Keratinocyte (primary cell): ENCODE results near the gene CREB3L1. TPM values are rescaled to one million over a fixed set of nuclear protein-coding genes. Genes with fewer than 3 reads are reported as not detected.

Source experiments
- DNase-seq: peaks from one replicate; pipeline ENCODE4 v3.0.0-alpha.2; 2011; ENCODE audit warnings: low read depth, missing footprints, low spot score
- FAIRE-seq: peaks from 2 replicates; lab custom pipeline; 2011; peaks lifted over from hg19 to GRCh38; lab: Jason Lieb, UNC
- H2AFZ ChIP-seq: 2 replicates; pipeline ENCODE4 v1.6.0; 2012; ENCODE audit warnings: low read length, control low read depth, inconsistent platforms; ENCODE audit not compliant: control insufficient read depth
- H3K27ac ChIP-seq: 2 replicates; pipeline ENCODE4 v1.5.1; 2011; ENCODE audit warnings: low read length; ENCODE audit not compliant: control insufficient read depth, insufficient read depth
- H3K27me3 ChIP-seq: 3 replicates; pipeline ENCODE4 v1.6.0; 2011; ENCODE audit warnings: low read length; ENCODE audit not compliant: control insufficient read depth, insufficient read depth; ENCODE audit errors: extremely low read depth
- H3K36me3 ChIP-seq, 2 experiments: 2 replicates in 1 of 2; 3 replicates in 1 of 2; pipeline ENCODE4 v1.5.1; 2011; ENCODE audit warnings: low read length in 2 of 2, mild to moderate bottlenecking in 1 of 2; ENCODE audit not compliant: control insufficient read depth in 2 of 2, insufficient read depth in 2 of 2; ENCODE audit errors: extremely low read depth in 1 of 2
- H3K4me1 ChIP-seq: 3 replicates; pipeline ENCODE4 v1.5.1; 2011; ENCODE audit warnings: low read length; ENCODE audit not compliant: control insufficient read depth, insufficient read depth; ENCODE audit errors: extremely low read depth
- H3K4me2 ChIP-seq: 3 replicates; pipeline ENCODE4 v1.6.0; 2011; ENCODE audit warnings: low read depth, low read length; ENCODE audit not compliant: control insufficient read depth, insufficient read depth; ENCODE audit errors: extremely low read depth
- H3K4me3 ChIP-seq, 3 experiments: fragments of 200-600 bp in 1 of 3; sonication (generic) in 1 of 3; 2 replicates in 2 of 3; 3 replicates in 1 of 3; pipeline ENCODE4 v1.5.1; 2011 to 2016; ENCODE audit warnings: low read length in 3 of 3, mild to moderate bottlenecking in 3 of 3, control low read depth in 2 of 3, inconsistent platforms in 1 of 3, low read depth in 1 of 3, mixed read lengths in 1 of 3, mixed run types in 1 of 3, moderate library complexity in 1 of 3; ENCODE audit not compliant: control insufficient read depth in 2 of 3, insufficient read depth in 2 of 3; ENCODE audit errors: extremely low read depth in 1 of 3
- H3K79me2 ChIP-seq: 2 replicates; pipeline ENCODE4 v1.6.0; 2012; ENCODE audit warnings: low read length; ENCODE audit not compliant: control insufficient read depth, insufficient read depth
- H3K9ac ChIP-seq: 3 replicates; pipeline ENCODE4 v1.6.0; 2011; ENCODE audit warnings: low read length; ENCODE audit not compliant: control insufficient read depth, insufficient read depth; ENCODE audit errors: extremely low read depth
- H3K9me1 ChIP-seq: 3 replicates; pipeline ENCODE4 v1.6.0; 2011; ENCODE audit warnings: low read length; ENCODE audit not compliant: control insufficient read depth, insufficient read depth; ENCODE audit errors: extremely low read depth
- H3K9me3 ChIP-seq: 2 replicates; pipeline ENCODE4 v1.5.1; 2012; ENCODE audit warnings: low read depth, low read length; ENCODE audit not compliant: control insufficient read depth
- H4K20me1 ChIP-seq: 3 replicates; pipeline ENCODE4 v1.6.0; 2011; ENCODE audit warnings: low read length; ENCODE audit not compliant: control insufficient read depth, insufficient read depth; ENCODE audit errors: extremely low read depth
- EZH2 ChIP-seq: IDR thresholded peaks from one replicate; pipeline ENCODE4 v1.6.1; 2012; ENCODE audit warnings: inconsistent platforms, mild to moderate bottlenecking, low read length, moderate library complexity
- dilution Hi-C: fragments of 300-500 bp; cut with MboI; formaldehyde crosslinking; loops from one replicate; pipeline ENCODE4 v1.7.0; 2020; ENCODE audit warnings: low sequenced_read_pairs; ENCODE audit not compliant: extremely low pct_ligation_motif_present
- polyA minus RNA-seq, 3 experiments: library from RNA; depleted of rRNA, polyadenylated mRNA; stranded (reverse); fragments of >200 nt; gene quantifications; 1 replicate in 1 of 3; 2 replicates in 1 of 3; 3 replicates in 1 of 3; pipeline ENCODE4 v1.2.3, GENCODE V29; 2011
- polyA plus RNA-seq, 5 experiments: library from polyadenylated mRNA; depleted of rRNA in 3 of 5; stranded (reverse) in 3 of 5; stranded (forward) in 1 of 5; unstranded in 1 of 5; fragments of >200 nt; gene quantifications; 1 replicate in 1 of 5; 2 replicates in 3 of 5; 3 replicates in 1 of 5; pipeline versions ENCODE4 v1.2.1 to v1.2.3, GENCODE V29; 2011 to 2012; ENCODE audit warnings: missing spikeins in 2 of 5, low read depth in 1 of 5, low replicate concordance in 1 of 5
- TF ChIP-seq, protein P1 (sequence below), 3 experiments: IDR thresholded peaks in 1 of 3; conservative IDR thresholded peaks in 1 of 3; optimal IDR thresholded peaks in 1 of 3; 2 replicates in 2 of 3; 3 replicates in 1 of 3; pipeline versions ENCODE3 to v1.5.1; 2011; ENCODE audit warnings: low read length in 3 of 3, mild to moderate bottlenecking in 3 of 3, moderate library complexity in 2 of 3, control low read depth in 1 of 3, inconsistent platforms in 1 of 3; ENCODE audit not compliant: insufficient read depth in 2 of 3; ENCODE audit errors: extremely low read depth in 1 of 3

CREB3L1 gene, protein sequence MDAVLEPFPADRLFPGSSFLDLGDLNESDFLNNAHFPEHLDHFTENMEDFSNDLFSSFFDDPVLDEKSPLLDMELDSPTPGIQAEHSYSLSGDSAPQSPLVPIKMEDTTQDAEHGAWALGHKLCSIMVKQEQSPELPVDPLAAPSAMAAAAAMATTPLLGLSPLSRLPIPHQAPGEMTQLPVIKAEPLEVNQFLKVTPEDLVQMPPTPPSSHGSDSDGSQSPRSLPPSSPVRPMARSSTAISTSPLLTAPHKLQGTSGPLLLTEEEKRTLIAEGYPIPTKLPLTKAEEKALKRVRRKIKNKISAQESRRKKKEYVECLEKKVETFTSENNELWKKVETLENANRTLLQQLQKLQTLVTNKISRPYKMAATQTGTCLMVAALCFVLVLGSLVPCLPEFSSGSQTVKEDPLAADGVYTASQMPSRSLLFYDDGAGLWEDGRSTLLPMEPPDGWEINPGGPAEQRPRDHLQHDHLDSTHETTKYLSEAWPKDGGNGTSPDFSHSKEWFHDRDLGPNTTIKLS
- polyA plus RNA-seq (0.06 to 0.19 TPM in 2 of 3 replicates, not detected in the other), polyA minus RNA-seq (3.4 TPM in 1 of 3 replicates, not detected in the others)
- polyA plus RNA-seq (2011; ENCODE audit: low read depth), result 0.65 TPM
- 0.06 and 0.18 TPM in 2 replicates for polyA plus RNA-seq (2011; cell fraction: cytosol; rRNA removed)
- polyA plus RNA-seq (2011; cell fraction: nucleus; rRNA removed), result 0.31 TPM in 2 replicates
- 0.18 and 0.23 TPM in 2 replicates for polyA plus RNA-seq (2012; ENCODE audit: low replicate concordance)
- polyA minus RNA-seq (2011; cell fraction: cytosol; rRNA and poly(A)+ RNA removed), result 1.9 TPM
- polyA minus RNA-seq (2011; cell fraction: nucleus; rRNA and poly(A)+ RNA removed), result 0.70 TPM in 1 of 2 replicates, not detected in the other

DNA sequence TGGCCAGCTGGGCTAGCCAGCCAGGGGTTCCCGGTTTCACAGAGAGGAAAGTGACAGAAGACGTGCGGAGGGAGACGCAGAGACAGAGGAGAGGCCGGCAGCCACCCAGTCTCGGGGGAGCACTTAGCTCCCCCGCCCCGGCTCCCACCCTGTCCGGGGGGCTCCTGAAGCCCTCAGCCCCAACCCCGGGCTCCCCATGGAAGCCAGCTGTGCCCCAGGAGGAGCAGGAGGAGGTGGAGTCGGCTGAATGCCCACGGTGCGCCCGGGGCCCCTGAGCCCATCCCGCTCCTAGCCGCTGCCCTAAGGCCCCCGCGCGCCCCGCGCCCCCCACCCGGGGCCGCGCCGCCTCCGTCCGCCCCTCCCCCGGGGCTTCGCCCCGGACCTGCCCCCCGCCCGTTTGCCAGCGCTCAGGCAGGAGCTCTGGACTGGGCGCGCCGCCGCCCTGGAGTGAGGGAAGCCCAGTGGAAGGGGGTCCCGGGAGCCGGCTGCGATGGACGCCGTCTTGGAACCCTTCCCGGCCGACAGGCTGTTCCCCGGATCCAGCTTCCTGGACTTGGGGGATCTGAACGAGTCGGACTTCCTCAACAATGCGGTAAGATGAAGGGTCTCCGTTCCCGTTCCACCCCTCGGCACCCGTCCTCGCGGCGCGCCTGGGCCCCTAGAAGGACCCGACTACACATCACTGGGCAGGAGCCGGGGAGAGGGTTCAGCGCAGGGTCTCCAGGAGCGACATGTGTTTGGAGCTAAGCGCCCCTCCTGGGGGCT lies at the start of gene CREB3L1:
TSS of gene CREB3L1 (plus strand) at position 41 of the 765 bp plus-strand sequence. CDS start at position 491, 450 bp downstream.
- Histone ChIP-seq H3K9me1 (no peaks in the 10 kb centered on the region), H2AFZ (peak within 1 kb of the TSS; percentile 37), H3K79me2 (no peaks in the 10 kb centered on the region), H3K4me1 (peaks cover 11% of the 10 kb centered on the region), H3K4me2 (peak within 1 kb of the TSS; percentile 37), H3K27ac (no peak within 1 kb of the TSS), H3K4me3 (peak within 1 kb of the TSS; percentile 9 to 43 (median 19)), H4K20me1 (no peaks in the 10 kb centered on the region), H3K36me3 (no peaks in the 10 kb centered on the region), H3K27me3 (peaks cover 33% of the 10 kb centered on the region), H3K9me3 (no peaks in the 10 kb centered on the region), H3K9ac (no peak within 1 kb of the TSS)
- FAIRE-seq, result no peak
- DNase-seq, result no peak
- dilution Hi-C loops, result no loop called here
- TF ChIP-seq, protein P1, sequence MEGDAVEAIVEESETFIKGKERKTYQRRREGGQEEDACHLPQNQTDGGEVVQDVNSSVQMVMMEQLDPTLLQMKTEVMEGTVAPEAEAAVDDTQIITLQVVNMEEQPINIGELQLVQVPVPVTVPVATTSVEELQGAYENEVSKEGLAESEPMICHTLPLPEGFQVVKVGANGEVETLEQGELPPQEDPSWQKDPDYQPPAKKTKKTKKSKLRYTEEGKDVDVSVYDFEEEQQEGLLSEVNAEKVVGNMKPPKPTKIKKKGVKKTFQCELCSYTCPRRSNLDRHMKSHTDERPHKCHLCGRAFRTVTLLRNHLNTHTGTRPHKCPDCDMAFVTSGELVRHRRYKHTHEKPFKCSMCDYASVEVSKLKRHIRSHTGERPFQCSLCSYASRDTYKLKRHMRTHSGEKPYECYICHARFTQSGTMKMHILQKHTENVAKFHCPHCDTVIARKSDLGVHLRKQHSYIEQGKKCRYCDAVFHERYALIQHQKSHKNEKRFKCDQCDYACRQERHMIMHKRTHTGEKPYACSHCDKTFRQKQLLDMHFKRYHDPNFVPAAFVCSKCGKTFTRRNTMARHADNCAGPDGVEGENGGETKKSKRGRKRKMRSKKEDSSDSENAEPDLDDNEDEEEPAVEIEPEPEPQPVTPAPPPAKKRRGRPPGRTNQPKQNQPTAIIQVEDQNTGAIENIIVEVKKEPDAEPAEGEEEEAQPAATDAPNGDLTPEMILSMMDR (optimal IDR thresholded peaks at IDR 0.05 in 1 of 3, IDR thresholded peaks at IDR 0.05 in 1 of 3, conservative IDR thresholded peaks at IDR 0.05 in 1 of 3; ENCODE audit: extremely low read depth in 1 of 3, insufficient read depth in 2 of 3, low read length in 3 of 3), result no peak
- peak; percentile 70 for TF ChIP-seq EZH2

DNA sequence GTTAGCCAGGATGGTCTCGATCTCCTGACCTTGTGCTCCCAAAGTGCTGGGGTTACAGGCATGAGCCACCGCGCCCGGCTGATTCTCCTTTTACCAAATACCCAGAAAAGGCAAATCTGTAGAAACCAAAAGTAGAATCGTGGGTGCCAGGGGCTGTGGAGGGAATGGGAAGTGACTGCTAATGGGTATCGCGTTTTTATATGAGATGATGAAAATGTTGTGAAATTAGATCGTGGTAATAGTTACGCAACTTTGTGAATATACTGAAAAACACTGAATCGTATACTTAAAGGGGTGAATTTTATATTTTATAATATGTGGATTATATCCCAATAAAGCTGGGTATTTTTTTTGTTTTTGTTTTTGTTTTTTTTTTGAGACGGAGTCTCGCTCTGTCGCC lies 48.2 kb upstream of the CREB3L1 start:
- dilution Hi-C loops, result no loop called here

More for the DNA sequence above, 48.2 kb upstream of the CREB3L1 start:
- Histone ChIP-seq H2AFZ (no peak overlapping the region), H3K27ac (no peak overlapping the region), H3K36me3 (no peaks in the 10 kb centered on the region), H3K9me1 (no peaks in the 10 kb centered on the region), H3K4me1 (no peaks in the 10 kb centered on the region), H4K20me1 (no peaks in the 10 kb centered on the region), H3K4me2 (no peak overlapping the region), H3K27me3 (no peaks in the 10 kb centered on the region), H3K4me3 (no peak overlapping the region), H3K9ac (no peak overlapping the region), H3K79me2 (no peaks in the 10 kb centered on the region), H3K9me3 (no peaks in the 10 kb centered on the region)
- no peak for DNase-seq
- FAIRE-seq, result no peak
- TF ChIP-seq EZH2, result no peak
- TF ChIP-seq, protein P1 (optimal IDR thresholded peaks at IDR 0.05 in 1 of 3, IDR thresholded peaks at IDR 0.05 in 1 of 3, conservative IDR thresholded peaks at IDR 0.05 in 1 of 3; ENCODE audit: extremely low read depth in 1 of 3, insufficient read depth in 2 of 3, low read length in 3 of 3), result no peak
